Astrocyte (in vitro differentiated cells and primary cell): ENCODE results near the gene WDR4.

ENCODE experiments used
- CTCF ChIP-seq: IDR thresholded peaks from 2 replicates; pipeline ENCODE4 v1.5.1; 2011; ENCODE audit warnings: low read depth, mild to moderate bottlenecking, inconsistent platforms, low read length, moderate library complexity; ENCODE audit not compliant: insufficient read depth
- EZH2 ChIP-seq: IDR thresholded peaks from 2 replicates; pipeline ENCODE4 v1.6.1; 2012; ENCODE audit warnings: mild to moderate bottlenecking, low read length, inconsistent platforms; ENCODE audit not compliant: insufficient read depth

GRCh38 chr21:42819861-42820615 is 59.3 kb downstream of the WDR4 start:
- no peak for TF ChIP-seq CTCF
- TF ChIP-seq EZH2, result no peak
